ENCODE data around the gene ATP11A.

DNA sequence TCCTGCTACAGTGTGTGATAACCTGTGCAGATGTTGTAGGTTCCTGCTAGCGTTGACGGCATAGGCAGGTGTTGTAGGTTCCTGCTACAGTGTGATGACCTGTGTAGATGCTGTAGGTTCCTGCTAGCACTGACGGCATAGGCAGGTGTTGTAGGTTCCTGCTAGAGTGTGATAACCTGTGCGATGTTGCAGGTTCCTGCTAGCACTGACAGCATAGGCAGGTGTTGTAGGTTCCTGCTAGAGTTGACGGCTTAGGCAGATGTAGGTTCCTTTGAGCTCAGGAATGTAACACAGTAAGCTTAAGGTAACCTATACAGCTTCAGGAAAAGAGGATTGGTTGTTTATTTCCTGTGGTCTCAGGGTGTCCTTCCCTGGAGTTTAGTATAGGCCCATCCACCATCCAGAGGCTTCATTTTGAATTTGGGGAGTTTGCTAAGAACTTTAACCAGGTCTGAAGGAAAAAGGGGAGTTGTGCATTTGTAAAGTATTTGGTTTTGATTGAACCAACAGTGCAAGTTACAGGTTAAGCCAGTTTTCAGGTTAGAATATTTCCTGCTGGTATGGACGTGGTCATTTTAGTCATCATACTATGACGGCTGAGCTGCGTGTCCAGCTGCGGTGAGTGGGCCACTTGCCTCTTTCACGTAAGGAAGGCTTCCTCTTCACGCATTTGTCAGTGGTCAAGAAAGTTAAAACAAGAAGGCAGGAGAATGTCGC lies 53.8 kb downstream of the ATP11A start:
- no peak for TF ChIP-seq EZH2 (IDR thresholded peaks at IDR 0.05; ENCODE audit: borderline replicate concordance, low read depth, low read length, severe bottlenecking)
- no peak for TF ChIP-seq CTCF (IDR thresholded peaks at IDR 0.05; ENCODE audit: borderline replicate concordance, extremely low read depth, low read length, poor library complexity, severe bottlenecking)

All from DND-41 (cell line).